Adipocyte (in vitro differentiated cells): ENCODE data around the gene TXNL4A.
A peak's percentile ranks its signal among the peaks of the same experiment; 100 is the strongest.
"Not testable (repeated sequence)": the region's sequence is repeated elsewhere in the genome, so short reads cannot be mapped to it uniquely, and the experiment has no call there.

Experiments used
- DNase-seq: peaks from one replicate; pipeline ENCODE4 v3.0.0-alpha.2; 2015; ENCODE audit warnings: low read depth
- H3K27me3 ChIP-seq: replicated peaks from 2 replicates; pipeline ENCODE4 v1.7.0; 2013; ENCODE audit warnings: mild to moderate bottlenecking, low read length, moderate library complexity; ENCODE audit not compliant: control insufficient read depth, insufficient read depth
- H3K36me3 ChIP-seq: 2 replicates; pipeline ENCODE4 v1.7.0; 2013; ENCODE audit warnings: low read length, mild to moderate bottlenecking, moderate library complexity; ENCODE audit not compliant: control insufficient read depth, insufficient read depth, severe bottlenecking
- H3K4me1 ChIP-seq: 2 replicates; pipeline ENCODE4 v1.7.0; 2013; ENCODE audit warnings: mild to moderate bottlenecking, low read length, moderate library complexity; ENCODE audit not compliant: control insufficient read depth, insufficient read depth
- H3K4me3 ChIP-seq: 2 replicates; pipeline ENCODE4 v1.7.0; 2013; ENCODE audit warnings: mild to moderate bottlenecking, low read length, moderate library complexity
- H3K9ac ChIP-seq: 2 replicates; pipeline ENCODE4 v1.7.0; 2013; ENCODE audit warnings: mild to moderate bottlenecking, low read length, moderate library complexity
- H3K9me3 ChIP-seq: 2 replicates; pipeline ENCODE4 v1.7.0; 2013; ENCODE audit warnings: mild to moderate bottlenecking, low read length, moderate library complexity; ENCODE audit not compliant: control insufficient read depth

The TXNL4A gene, protein sequence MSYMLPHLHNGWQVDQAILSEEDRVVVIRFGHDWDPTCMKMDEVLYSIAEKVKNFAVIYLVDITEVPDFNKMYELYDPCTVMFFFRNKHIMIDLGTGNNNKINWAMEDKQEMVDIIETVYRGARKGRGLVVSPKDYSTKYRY

DNA sequence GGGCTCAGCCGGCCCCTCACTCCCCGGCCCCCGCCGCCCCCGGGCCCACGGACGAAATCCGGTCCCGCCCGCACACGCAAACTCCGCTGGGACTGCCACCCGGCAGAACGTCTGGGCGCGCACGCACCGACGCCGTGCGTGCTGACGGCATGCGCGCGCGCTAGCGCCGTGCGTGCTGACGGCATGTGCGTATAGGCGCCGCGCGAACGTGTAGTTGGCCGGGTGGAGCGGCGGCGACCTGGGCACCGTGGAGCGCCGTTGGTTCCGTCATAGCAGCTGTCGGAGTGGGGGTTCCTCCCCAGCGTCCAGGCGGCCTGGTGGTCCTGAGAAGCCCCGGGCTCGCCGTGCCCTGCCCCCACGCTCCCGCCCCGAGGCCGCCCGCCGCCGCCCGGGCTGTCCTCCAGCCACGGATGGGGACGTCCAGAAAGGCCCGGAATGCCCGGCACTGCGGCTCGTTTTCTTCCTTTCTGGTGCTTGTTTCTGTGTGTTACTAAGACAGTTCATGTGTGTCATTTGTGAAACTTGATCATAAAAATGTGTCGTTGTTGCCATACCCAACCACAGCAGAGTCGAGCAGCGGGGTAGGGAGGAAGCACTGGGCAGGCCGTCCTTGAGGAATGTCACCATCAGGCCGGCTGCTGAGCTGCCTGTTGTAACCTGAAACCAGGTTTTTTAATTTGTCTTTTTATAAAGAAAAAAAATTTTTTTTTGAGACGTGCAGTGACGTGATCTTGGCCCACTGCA is at the start of gene TXNL4A:
Gene TXNL4A, minus strand, starts transcription at position 113 of the 744 bp plus-strand sequence. CDS start 171 bp downstream, outside the sequence.
- H3K4me1 ChIP-seq = peaks cover 16% of the 10 kb centered on the region
- DNase-seq = peak; percentile 95

GRCh38 chr18:80037300-80037699 is 48.9 kb upstream of the TXNL4A start:
- Histone ChIP-seq H3K36me3 (peaks cover 7% of the 10 kb centered on the region), H3K4me1 (peaks cover 14% of the 10 kb centered on the region), H3K4me3 (no peak overlapping the region), H3K9ac (no peak overlapping the region), H3K27me3 (no peaks in the 10 kb centered on the region), H3K9me3 (no peaks in the 10 kb centered on the region)
- DNase-seq = no peak

More for the DNA sequence above, at the start of gene TXNL4A:
- peaks cover 17% of the 10 kb centered on the region for H3K36me3 ChIP-seq
- no peaks in the 10 kb centered on the region for H3K9me3 ChIP-seq
- H3K4me3 ChIP-seq = peak within 1 kb of the TSS; percentile 97
- no peaks in the 10 kb centered on the region for H3K27me3 ChIP-seq
- peak within 1 kb of the TSS; percentile 98 for H3K9ac ChIP-seq

GRCh38 chr18:80035997-80036396 is 47.6 kb upstream of the TXNL4A start:
- H3K4me3 ChIP-seq = peak overlapping the region; percentile 91
- H3K9me3 ChIP-seq = no peaks in the 10 kb centered on the region
- DNase-seq = no peak
- H3K4me1 ChIP-seq = peaks cover 14% of the 10 kb centered on the region
- H3K36me3 ChIP-seq = peaks cover 7% of the 10 kb centered on the region
- no peaks in the 10 kb centered on the region for H3K27me3 ChIP-seq
- H3K9ac ChIP-seq = no peak overlapping the region

- DNase-seq = peak; percentile 40
- H3K9me3 ChIP-seq = no peaks in the 10 kb centered on the region
- no peaks in the 10 kb centered on the region for H3K27me3 ChIP-seq
- H3K4me1 ChIP-seq = peaks cover 14% of the 10 kb centered on the region
- peaks cover 7% of the 10 kb centered on the region for H3K36me3 ChIP-seq
- peak overlapping the region; percentile 91 for H3K9ac ChIP-seq
- H3K4me3 ChIP-seq = peak overlapping the region; percentile 91
Observed at GRCh38 chr18:80034852-80035406, 46.6 kb upstream of the TXNL4A start.

DNA sequence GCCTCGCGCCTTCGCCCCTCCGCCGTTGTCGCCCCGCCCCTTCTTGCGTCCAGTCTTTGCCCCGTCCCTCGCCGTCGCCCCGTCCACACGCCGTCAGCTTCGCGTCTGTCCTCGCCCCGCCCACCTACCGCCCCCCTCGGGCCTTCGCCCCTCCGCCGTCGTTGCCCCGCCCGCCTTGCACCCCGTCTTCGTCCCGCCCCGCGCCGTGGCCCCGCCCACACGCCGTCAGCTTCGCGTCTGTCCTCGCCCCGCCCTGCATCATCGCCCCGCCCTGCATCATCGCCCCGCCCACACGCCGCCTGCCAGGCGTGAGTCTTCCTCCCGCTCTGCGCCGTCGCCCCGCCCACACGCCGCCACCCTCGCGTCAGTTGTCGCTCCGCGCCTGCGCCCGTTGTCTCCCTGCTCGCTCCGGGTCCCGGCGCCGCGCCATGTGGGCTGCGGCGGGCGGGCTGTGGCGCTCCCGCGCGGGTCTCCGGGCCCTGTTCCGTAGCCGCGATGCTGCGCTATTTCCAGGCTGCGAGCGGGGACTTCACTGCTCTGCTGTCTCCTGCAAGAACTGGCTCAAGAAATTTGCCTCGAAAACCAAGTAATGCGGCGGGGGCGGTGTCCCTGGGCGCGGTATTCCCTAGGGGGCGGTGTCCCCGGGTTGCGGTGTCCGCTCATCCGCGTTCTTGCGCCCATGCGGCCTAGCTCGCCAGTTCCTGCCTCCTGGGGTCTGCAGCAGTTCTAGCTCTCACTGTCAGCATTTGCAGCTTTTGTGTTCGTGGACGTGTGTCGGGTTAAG is 45.9 kb upstream of the TXNL4A start, which contains the start of gene RBFA:
Gene RBFA, plus strand, starts transcription at position 367 of the 784 bp plus-strand sequence. Its CDS starts 62 bp downstream, at position 429.
- H3K4me1 ChIP-seq = peaks cover 14% of the 10 kb centered on the region
- peak within 1 kb of the TSS; percentile 91 for H3K9ac ChIP-seq
- peak; percentile 100 for DNase-seq
- H3K4me3 ChIP-seq = peak within 1 kb of the TSS; percentile 91
- H3K27me3 ChIP-seq = no peaks in the 10 kb centered on the region
- no peaks in the 10 kb centered on the region for H3K9me3 ChIP-seq
- H3K36me3 ChIP-seq = peaks cover 7% of the 10 kb centered on the region

DNA sequence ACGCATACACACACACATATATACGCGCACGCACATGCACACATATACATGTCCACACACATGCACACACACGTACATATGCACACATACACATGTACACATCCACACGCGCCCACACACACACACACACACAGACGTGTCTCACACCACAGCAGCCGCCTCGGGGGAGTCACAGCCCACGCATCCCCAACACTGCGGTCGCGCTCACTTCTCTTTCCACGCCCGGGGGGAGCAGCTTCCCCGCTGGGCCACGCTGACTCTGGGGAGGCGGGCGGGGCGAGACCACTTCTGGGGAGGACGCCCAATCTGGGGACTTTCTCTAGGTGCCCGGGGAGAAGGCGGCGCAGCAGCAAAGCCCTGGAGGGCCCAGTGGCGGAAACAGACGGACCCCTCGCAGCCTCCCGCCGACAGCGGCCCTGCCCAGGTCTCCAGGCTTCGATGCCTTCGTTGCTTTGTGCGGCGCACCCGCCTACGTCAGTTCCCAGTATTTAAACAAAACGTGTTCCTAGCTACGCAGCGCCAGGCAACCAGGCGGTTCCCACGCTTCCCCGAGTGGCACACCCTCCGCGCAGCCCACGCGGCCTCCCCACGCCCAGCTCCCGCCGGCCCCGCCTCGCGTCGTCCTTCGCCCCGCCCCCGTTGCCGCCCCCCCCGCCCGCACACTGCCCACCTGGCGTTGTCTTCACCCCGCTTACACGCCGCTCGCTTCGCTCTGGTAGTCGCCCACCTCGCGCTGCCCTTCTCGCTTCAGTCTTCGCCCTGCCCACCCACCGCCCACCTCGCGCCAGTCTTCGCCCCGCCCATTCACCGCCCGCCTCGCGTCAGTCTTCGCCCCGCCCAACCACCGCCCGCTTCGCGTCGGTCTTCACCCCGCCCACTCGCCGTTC is 45.1 kb upstream of the TXNL4A start:
- Histone ChIP-seq H3K9ac (peak overlapping the region; percentile 81), H3K9me3 (no peaks in the 10 kb centered on the region), H3K36me3 (peaks cover 7% of the 10 kb centered on the region), H3K27me3 (no peaks in the 10 kb centered on the region), H3K4me1 (peaks cover 14% of the 10 kb centered on the region), H3K4me3 (peak overlapping the region; percentile 90)
- DNase-seq = no peak

GRCh38 chr18:80029690-80030089 is 41.3 kb upstream of the TXNL4A start:
- H3K4me3 ChIP-seq = no peak overlapping the region
- no peak overlapping the region for H3K9ac ChIP-seq
- H3K27me3 ChIP-seq = no peaks in the 10 kb centered on the region
- DNase-seq = no peak
- H3K4me1 ChIP-seq = peaks cover 9% of the 10 kb centered on the region
- H3K36me3 ChIP-seq = no peaks in the 10 kb centered on the region
- H3K9me3 ChIP-seq = no peaks in the 10 kb centered on the region

GRCh38 chr18:80027719-80028118 is 39.4 kb upstream of the TXNL4A start:
- not testable (repeated sequence) for H3K36me3 ChIP-seq, H3K4me3 ChIP-seq, H3K4me1 ChIP-seq, H3K27me3 ChIP-seq
- Histone ChIP-seq H3K9ac (peak overlapping the region; percentile 29), H3K9me3 (peaks cover 20% of the 10 kb centered on the region)
- peak; percentile 77 for DNase-seq

DNA sequence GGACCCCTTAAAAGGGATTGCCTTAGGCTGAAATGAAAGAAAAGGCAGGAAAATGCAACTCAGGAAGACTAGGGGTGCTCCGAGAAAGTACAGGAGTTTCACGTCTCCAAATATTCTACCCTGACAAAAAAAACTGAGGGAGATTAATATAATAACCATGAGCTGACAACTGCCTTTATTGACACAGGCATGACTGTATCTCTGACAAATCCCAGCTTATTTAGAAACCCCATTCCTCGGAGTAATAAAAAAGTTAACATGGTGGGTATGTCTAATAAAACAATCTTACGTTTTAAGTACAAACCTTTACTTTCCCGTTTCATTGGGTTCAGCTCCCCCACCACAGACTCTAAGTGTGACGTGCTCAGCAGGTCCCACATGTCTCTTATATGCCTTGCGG is 38.0 kb upstream of the TXNL4A start:
- H3K27me3 ChIP-seq = no peaks in the 10 kb centered on the region
- H3K9me3 ChIP-seq = peaks cover 33% of the 10 kb centered on the region
- H3K36me3 ChIP-seq = no peaks in the 10 kb centered on the region
- DNase-seq = no peak
- H3K4me1 ChIP-seq = peaks cover 6% of the 10 kb centered on the region
- H3K4me3 ChIP-seq = no peak overlapping the region
- H3K9ac ChIP-seq = no peak overlapping the region

DNA sequence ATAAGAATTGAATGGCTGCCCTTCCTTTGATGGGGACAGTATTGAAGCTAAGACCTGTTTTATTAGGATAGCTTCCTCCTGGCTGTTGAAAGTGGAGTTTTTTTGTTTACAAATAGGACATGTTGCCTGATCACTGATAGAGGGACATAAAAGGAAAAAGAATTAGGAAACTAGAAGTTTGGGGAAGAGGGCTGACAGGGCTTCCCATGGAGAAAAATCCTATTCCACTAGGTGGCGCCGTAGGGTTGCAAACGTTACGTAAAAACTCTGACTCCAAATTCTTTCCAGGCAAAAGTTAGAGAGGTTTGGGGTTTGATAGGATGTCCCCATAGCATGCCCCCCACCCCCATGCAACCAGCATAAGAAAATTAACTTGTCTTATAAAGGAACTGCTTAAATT is 34.8 kb upstream of the TXNL4A start:
- Histone ChIP-seq H3K36me3 (no peaks in the 10 kb centered on the region), H3K9ac (no peak overlapping the region), H3K27me3 (no peaks in the 10 kb centered on the region), H3K4me3 (peak overlapping the region; percentile 20), H3K4me1 (peaks cover 6% of the 10 kb centered on the region), H3K9me3 (peaks cover 50% of the 10 kb centered on the region)
- DNase-seq = no peak
